OCI-LY7 (cell line): Measurements from ENCODE around the gene MYO9B.

ENCODE experiments used
- CTCF ChIP-seq: fragments of 200-600 bp; sonication (generic); conservative IDR thresholded peaks from 2 replicates; pipeline ENCODE4 v1.5.1; 2014; ENCODE audit warnings: mild to moderate bottlenecking, antibody characterized with exemption, low read length, moderate library complexity, mixed read lengths
- EZH2phosphoT487 ChIP-seq: fragments of 200-600 bp; sonication (generic); IDR thresholded peaks from 2 replicates; pipeline ENCODE4 v1.6.1; 2018; ENCODE audit warnings: low read depth, borderline replicate concordance, mild to moderate bottlenecking, mixed run types, antibody characterized with exemption, low read length, moderate library complexity, mixed read lengths

- TF ChIP-seq CTCF, result no peak
- TF ChIP-seq EZH2phosphoT487, result no peak
These were observed 26.6 kb upstream of the MYO9B start for GRCh38 chr19:17048885-17049453.
